ENCODE measurements around the gene HSFX2.
"Not testable (repeated sequence)": the region's sequence is repeated elsewhere in the genome, so short reads cannot be mapped to it uniquely, and the experiment has no call there.

HSFX2 gene

DNA sequence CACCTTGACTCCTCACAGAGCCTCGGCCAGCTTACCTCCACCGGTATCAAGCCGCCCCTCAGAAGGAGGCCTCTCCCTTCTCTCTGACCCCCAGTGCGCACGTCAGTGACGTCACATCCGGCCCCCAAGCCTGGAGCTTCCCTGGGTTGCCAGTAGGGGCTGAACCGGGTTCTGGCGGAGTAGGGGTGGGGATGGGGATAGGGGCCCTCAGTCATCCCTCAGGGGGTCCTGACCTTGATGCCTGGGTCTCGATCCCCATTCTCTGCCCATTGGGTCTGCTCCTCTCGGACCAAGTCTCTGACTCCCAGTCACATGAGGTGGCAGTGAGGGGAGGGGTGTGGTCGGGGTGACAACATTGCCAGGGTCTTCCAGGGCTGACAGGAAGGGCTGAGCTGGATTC is 7.8 kb downstream of the HSFX2 start, which contains the start of gene MAGEA9B:
TSS of gene MAGEA9B (minus strand) at position 101 of the 400 bp plus-strand sequence. CDS start 4,280 bp downstream, outside the sequence.
- DNase-seq, result not testable (repeated sequence)

DNA sequence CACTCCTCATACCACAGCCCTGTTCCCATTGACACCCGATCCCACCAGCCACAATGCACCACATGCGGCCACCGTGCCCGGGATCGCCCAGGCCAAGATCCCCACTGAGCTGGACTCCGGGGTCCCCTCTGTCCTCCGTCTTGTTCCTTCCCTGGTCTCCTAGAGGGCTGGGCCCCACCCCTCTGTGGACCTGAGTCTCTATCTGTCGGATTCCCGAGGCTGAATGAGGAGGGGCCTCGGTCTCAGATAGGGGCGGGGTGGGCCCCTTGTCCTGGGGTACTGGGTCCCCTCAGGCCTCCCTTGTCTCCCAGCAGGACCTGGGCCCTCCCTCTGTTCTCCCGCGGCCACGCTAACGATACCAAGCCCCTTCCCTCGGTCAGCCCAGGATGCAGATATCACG is 9.5 kb downstream of the HSFX2 start:
- DNase-seq, result not testable (repeated sequence)

DNA sequence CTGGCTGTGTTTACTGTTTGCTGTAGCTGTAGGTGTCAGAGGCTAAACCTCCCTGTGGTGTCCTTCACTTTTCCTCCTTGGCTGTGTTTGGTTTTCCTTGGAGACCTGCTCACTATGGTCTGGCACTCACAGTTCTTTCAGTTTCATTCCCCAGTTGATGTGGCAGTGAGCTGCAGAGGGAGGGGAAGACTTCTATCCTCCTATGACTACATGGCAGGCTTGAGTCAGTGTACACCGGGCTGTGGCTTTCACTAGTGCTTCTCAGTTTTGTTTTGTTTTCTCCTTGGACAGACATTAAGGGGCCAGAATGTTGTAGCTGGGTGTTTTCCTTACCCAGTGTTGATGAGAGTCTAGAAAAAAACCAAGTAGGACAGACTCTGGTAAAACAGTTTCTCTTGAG is 21.7 kb downstream of the HSFX2 start:
- DNase-seq, result not testable (repeated sequence)

DNA sequence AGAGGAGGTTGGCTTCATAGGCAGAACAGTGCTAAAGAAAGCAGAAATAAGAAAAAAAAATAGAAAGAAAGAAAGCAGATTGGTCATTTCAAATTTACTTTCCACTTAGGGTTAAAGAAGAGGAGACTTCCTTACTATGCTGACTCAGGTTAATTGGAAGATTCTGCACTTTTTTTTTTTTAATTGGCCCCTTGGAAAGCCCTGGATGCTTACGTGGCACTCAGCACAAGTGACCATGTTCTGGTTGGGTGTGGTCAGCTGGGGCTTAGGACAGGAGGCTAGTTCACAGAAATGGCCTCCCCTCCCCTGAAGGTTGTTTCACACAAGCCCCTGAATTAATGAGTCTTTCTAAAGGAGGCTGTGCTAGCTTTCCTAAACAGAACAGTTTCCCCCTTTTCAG is 22.4 kb downstream of the HSFX2 start:
- no peak for DNase-seq

DNA sequence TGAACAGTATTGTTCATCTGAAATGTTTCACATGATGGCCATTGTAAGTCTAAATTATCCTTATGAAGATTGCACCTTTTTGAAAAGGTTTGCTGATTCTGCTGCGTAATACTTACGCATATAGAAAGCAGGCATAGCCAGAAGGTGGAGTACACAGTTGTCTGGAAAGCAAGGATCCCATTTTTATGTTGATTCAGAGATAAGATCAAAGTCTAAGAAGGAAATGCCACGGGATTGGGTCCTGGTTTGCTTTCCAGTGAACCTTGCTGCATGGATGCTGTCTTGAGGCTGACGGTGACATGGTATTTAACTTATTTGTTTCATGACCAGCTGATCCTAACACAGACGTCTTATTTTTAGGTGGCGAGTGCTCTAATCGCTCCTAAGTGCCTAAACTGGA is 23.3 kb downstream of the HSFX2 start:
- DNase-seq, result no peak

DNA sequence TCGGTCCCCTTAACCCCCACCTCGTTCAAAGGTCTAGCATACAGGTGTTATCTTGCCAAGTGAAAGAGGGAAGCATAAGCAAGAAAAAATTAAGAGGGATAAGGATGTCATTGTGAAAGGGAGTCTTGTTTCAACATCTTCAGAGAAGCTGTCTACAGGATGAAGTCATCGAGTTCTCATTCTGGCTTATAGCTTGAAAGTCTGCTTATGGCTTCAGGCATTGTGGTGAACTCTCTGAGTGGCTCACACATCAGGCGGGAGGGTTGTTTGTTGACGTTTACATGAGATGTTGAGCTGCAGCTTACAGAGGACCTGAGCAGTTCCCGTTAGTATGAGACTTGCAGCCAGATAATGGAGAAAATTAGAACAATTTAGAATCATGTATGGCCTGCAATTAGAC is 24.4 kb downstream of the HSFX2 start:
- DNase-seq, result no peak

DNA sequence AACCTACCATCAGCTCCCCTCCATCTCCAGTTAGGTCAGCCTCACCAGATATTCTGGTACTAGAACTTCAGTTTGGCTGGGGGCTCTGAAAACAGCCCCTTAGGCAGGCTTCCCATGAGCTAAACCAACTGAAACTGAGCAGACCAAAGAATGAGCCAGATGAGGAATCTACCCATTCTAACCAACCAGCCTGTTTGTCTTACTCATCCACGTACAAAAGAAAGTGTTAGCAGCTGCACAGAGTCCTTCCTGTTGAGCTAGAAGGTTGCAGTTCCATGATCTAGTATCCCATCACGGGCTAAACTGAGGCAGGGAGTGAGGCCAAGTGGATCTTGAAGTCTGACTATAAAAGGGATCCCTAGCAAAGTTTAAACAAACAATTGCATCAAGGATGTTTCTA is 25.3 kb downstream of the HSFX2 start:
- DNase-seq, result no peak

DNA sequence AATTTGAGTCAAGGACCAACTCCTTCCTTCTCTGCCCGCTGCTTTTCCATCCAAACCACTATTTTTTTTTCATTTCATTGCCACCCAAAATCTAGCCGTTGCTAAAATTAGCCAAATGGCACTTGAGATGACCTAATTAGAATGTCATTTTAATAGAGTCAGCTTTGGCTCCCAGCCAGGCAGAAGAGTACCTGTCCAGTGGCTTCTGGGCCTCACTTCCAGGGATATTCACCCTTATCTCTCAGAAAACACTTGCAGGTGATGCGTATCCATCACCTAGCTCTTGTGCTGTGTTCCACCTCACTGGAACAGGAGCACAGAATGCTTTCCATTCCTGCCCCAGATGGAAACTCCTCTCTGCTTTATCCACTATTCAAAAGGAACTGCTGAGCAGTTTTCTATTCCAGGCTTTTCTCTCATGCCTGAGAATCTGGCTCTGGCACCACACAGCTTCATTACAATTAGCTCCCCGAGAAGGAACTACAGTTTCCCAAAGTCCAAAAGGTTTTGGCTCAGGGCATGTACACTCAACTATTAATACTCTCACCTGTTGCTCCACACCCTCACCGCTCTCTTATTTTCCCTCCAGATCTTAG is 26.3 kb downstream of the HSFX2 start:
- DNase-seq, result no peak

DNA sequence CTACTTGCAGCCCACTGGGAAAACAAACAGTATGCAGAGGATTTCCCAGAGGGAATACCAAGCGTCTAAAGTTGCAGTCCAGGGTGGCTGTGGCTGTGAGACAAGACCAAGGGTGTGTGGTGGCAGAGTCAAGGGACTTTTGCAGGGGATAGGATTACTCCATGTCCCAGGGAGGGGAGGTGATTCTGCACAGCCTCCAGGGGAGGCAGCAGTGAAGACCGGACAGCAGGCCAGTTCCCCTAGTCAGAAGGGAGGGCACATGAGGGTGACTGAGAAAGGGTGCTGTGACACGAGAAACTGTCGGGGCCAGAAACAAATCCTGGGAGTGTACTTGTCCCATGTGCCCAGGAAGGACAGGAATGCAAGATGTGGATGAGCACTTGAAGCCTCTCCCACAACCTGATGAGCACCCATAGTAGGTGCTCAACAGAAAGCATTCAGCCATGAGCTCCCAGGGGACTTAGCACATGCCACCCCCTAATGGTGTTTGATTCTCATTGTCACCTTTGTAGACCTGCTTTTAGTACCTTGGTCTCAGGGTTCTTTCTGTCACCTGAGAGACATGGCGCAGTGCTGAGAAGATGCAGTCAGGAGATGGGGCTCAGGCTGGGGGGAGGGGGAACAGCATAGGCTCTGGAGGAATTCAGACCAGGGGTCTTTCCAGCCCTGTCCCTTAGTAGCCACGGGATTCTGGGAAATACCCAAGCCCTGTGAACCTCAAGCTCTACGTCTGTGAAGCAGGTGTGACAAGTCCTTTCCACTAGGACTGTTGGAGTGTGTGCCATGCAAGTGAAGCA is 27.3 kb downstream of the HSFX2 start:
- no peak for DNase-seq

DNA sequence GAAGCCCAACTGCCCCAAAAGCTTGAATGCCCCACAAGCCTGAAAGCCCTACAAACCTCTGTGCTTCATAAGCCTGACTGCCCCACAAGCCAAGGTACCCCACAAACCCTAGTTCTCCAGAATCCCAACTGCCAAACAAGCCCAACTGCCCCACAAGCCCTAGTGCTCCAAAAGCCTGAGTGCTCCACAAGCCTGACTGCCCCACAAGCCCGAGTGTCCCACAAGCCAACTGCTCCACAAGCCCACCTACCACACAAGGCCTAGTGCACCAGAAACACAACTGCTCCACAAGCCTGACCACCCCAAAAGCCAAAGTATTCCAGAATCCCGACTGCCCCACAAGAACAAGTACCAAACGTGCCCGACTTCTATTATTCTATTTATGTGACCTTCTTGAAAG is 31.8 kb downstream of the HSFX2 start:
- no peak for DNase-seq

DNA sequence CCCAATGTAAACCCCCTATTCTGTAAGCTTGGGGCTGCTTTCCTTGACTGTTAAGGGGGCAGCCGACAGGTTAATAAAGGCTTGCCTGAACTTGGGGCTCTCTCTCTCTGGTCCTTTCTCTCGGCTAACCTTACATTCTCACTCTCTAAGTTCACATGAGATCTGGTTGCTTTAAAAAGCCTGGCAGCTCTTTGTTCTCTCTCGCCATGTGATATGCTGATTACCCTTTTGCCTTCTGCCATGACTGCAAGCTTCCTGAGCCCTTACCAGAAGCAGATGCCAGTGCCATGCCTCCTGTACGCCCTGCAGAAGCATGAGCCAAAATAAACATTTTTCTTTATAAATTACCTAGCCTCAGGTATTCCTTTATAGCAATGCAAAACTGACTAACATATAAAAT is 39.9 kb downstream of the HSFX2 start:
- not testable (repeated sequence) for DNase-seq

DNA sequence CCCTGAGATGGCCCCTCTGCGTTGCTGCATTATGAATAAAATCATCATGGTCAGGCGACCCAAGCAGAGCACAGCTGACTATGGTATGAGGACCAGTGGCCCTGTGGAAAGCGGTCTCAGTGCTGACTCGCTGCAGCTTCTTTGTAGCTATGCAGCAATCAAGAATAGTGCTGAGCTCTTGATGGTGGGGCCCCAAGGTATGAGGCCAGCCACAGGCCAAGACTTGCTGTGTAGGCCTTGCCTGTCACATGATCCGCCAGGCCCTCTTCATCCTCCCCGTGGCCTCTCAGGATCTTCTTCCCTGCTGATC is 43.2 kb downstream of the HSFX2 start:
- DNase-seq, result not testable (repeated sequence)

DNA sequence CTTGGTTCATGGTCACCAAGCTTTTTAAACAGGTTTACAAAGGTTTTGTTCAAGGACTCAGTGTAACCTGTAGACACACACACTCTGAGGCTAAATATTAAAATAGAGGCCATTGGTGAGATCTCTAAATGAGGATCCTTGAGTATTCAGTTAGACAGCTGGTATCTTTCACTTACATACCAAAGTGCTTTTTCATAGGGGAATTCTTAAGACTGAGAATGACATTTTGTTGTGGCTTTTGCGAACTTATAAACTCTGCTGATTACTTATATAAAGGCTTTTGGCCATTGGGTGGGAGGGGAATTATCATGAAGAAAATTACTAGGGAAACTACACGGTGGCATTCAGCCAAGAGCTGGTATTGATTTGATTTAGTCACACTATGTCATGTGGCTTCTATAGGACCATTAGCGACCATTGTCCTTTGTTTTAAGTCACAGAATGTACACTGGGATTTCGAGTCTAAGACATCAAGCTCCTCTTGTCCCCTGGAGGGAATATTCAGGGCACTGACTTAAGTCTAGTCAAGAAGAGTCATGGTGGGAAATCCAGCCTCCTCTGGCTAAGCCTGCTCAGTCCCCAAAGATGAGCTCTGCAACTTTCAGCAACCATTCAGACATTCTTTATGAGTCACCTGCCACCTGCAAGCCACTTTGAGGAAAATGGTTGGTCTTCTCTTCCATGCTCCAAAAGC is 43.7 kb downstream of the HSFX2 start:
- not testable (repeated sequence) for DNase-seq

DNA sequence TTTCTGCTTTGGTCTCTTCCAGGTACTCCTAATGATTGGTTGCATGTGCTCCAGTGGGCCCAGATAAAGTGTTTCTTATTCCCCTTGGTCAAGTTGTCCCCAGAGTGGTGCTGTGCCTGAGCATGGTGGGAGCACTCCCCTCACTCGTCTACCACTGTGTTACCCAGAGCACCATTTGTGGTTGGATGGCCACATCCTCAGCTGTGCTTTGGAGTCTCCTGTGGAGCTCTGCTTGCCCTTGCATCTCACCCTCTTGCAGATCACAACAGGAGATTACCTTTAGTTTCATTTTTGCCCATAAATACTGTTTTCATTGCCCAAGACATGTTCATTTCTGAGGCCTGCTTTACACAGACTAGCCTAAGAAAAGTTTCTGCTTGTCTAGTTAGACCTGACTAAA is 44.7 kb downstream of the HSFX2 start:
- DNase-seq, result not testable (repeated sequence)

DNA sequence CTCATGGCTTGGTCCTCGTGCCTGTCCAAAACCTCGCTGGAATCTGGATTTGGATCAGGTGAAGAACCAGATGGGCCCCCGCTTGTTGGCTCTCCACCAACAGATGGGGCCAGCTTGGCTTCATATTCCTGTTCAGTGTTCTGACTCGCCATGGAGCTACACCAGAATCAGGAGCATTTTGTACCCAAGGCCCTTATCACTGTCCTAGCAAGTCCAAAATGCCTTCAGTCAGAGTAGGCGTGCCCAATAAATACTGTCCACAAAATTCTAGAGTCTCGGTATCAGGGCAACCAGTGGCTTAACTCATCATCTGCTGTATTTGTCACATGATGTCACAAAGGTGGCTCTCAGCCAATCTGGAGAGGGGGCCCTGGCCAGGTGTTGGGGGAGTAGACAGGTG is 45.4 kb downstream of the HSFX2 start, which contains the start of gene HSFX3:
TSS of gene HSFX3 (minus strand) at position 224 of the 400 bp plus-strand sequence. CDS start at position 152, 72 bp downstream.
- DNase-seq, result not testable (repeated sequence)

DNA sequence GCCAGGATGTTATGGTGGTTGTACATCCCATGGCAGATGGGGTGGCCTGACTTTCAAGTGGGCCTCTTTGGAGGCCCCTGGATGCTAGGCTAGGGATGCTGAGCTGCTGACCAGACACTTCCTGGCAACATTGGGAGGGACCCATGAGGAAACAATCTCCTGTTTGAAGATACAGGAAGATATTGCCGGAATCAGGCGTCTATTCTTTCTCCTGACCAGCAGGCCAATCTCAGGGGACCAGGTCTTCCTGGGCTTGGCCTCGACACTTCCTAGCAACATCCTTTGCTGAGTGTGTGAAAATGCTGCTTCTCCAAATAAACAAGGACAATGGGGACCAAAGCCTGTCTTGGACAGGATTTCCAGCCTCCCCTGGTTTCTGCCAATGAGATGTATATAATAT is 47.3 kb downstream of the HSFX2 start:
- not testable (repeated sequence) for DNase-seq

DNA sequence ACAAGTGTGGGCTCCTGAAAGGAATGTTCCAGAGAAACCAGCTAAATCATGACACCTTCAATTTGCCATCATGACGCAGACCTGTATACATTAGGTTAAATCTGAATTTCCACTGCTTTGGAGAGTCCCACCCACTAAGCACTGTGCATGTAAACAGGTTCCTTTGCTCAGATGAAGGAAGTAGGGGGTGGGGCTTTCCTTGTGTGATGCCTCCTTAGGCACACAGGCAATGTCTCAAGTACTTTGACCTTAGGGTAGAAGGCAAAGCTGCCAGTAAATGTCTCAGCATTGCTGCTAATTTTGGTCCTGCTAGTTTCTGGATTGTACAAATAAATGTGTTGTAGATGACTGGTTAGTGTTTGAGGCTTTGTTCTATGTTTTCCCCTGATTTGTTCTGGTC is 48.2 kb downstream of the HSFX2 start:
- not testable (repeated sequence) for DNase-seq

DNA sequence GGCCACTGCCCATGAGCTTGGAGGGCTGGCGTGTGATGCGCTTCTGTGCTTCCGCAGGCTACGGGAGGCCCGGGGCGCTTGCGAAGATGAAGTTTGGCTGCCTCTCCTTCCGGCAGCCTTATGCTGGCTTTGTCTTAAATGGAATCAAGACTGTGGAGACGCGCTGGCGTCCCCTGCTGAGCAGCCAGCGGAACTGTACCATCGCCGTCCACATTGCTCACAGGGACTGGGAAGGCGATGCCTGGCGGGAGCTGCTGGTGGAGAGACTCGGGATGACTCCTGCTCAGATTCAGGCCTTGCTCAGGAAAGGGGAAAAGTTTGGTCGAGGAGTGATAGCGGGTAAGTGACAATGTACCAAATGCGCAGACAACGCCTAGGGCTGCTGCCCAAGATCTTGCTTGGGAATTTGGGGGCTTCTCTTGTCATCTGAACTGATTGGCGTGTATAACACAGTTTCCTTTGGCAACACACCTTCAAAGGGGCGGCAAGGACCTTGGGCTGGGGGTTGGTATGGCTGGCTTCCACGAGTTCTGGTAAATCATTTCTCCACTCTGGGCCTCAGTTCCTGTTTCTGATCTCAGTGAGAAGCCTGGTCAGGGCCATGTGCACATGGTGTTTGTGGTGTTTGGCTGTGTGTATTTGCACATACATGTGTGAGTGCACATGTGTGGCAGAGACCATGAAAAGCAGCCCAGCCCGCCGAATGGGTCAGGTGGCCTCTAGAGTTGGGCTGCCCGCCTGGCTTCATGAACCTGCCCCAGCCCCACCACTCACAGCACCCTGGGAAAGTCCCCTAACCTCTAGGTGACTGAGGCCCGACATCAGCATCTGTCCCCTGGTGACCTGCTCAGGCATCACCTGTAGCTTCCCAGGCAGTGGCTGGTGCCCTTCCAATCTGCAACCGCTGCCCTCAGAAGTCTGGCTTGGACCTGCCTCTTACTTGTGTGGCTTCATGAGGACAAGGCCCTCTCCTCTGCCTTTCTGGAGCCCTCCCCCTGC is 49.3 kb downstream of the HSFX2 start:
- not testable (repeated sequence) for DNase-seq
